NCI-H1436 (cell line): ENCODE data around the gene C5orf24.
"Not testable (repeated sequence)": the region's sequence is repeated elsewhere in the genome, so short reads cannot be mapped to it uniquely, and the experiment has no call there.

Experiments used
- DNase-seq: peaks from one replicate; lab custom pipeline; 2025; lab: John Stamatoyannopoulos, UW

C5orf24 gene

GRCh38 chr5:134857401-134857800, 11.6 kb downstream of the C5orf24 start:
- DNase-seq, result no peak

- no peak for DNase-seq
Measured at GRCh38 chr5:134864707-134865106, 18.9 kb downstream of the C5orf24 start.

- peak; percentile 4 for DNase-seq
Measured at GRCh38 chr5:134873494-134873893, 27.7 kb downstream of the C5orf24 start.

- DNase-seq, result peak; percentile 56
Measured at GRCh38 chr5:134873987-134874830, 28.4 kb downstream of the C5orf24 start, which contains the start of gene TXNDC15. TSS of gene TXNDC15 (plus strand) at chr5:134874371. CDS start at chr5:134874428, 57 bp downstream.

- DNase-seq, result peak; percentile 19
Measured at GRCh38 chr5:134874831-134875655, 29.3 kb downstream of the C5orf24 start.

- DNase-seq, result no peak
Measured at GRCh38 chr5:134877159-134877558, 31.4 kb downstream of the C5orf24 start.

- DNase-seq, result no peak
Measured at GRCh38 chr5:134878403-134878802, 32.6 kb downstream of the C5orf24 start.

GRCh38 chr5:134879456-134879855, 33.7 kb downstream of the C5orf24 start:
- no peak for DNase-seq

GRCh38 chr5:134880937-134881336, 35.2 kb downstream of the C5orf24 start:
- not testable (repeated sequence) for DNase-seq

- DNase-seq, result not testable (repeated sequence)
Measured at GRCh38 chr5:134881711-134882110, 35.9 kb downstream of the C5orf24 start.

- no peak for DNase-seq
Measured at GRCh38 chr5:134887593-134888159, 41.9 kb downstream of the C5orf24 start.

GRCh38 chr5:134889335-134889734, 43.6 kb downstream of the C5orf24 start:
- DNase-seq, result no peak

- DNase-seq, result no peak
Measured at GRCh38 chr5:134891473-134891872, 45.7 kb downstream of the C5orf24 start.

GRCh38 chr5:134892282-134892681, 46.5 kb downstream of the C5orf24 start:
- no peak for DNase-seq

GRCh38 chr5:134892926-134893325, 47.2 kb downstream of the C5orf24 start:
- no peak for DNase-seq

- no peak for DNase-seq
Measured at GRCh38 chr5:134893748-134894505, 48.2 kb downstream of the C5orf24 start.

- no peak for DNase-seq
Measured at GRCh38 chr5:134902071-134902801, 56.5 kb downstream of the C5orf24 start.

GRCh38 chr5:134904610-134905245, 59.0 kb downstream of the C5orf24 start, which contains the start of gene PCBD2:
TSS of gene PCBD2 (plus strand) at chr5:134905131. CDS start at chr5:134905140, 9 bp downstream.
- peak; percentile 89 for DNase-seq

GRCh38 chr5:134905246-134905996, 59.7 kb downstream of the C5orf24 start:
- peak; percentile 59 for DNase-seq

- no peak for DNase-seq
Measured at GRCh38 chr5:134906811-134907210, 61.0 kb downstream of the C5orf24 start.
